Superior temporal gyrus (tissue), 1 donor: ENCODE data around the gene RNASET2.
A peak's percentile ranks its signal among the peaks of the same experiment; 100 is the strongest.

Experiments used
- DNase-seq: peaks from one replicate; pipeline ENCODE4 v3.0.0-alpha.2; 2016; ENCODE audit errors: extremely low spot score

Gene RNASET2, protein sequence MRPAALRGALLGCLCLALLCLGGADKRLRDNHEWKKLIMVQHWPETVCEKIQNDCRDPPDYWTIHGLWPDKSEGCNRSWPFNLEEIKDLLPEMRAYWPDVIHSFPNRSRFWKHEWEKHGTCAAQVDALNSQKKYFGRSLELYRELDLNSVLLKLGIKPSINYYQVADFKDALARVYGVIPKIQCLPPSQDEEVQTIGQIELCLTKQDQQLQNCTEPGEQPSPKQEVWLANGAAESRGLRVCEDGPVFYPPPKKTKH

DNA sequence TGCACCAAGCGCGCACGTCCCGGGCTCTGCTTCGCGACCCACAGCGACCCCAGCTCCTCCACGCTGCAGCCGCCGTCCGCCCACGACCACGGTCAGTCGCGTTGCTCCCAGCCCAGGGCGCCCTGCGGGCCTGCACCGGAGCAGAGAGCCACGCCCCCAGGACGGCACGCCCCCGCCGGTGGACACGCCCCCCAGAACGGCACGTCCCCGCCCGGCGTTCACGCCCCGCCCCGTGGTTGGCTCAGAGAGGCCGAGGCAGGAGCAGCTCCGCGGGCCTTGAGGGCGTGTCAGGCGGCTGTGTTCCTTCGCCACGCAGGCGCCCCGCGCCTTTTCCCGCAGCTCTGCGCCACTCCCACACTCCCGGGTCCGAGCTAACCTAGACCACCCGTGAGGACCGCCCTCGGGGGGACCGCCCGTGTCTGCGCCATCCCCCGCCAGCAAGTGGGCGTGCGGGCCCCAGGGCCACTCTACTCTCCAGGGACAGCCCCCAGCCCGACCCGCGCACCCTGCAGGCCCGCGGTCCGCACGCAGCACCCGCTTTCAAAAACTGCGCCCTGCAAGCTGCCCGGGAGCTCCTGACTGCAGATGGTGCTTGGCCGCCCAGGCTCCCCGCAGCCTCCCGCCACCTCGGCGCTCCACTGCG, at the start of gene RNASET2:
Gene RNASET2 (minus strand): TSS at position 107 of the 643 bp plus-strand sequence. CDS start 368 bp downstream, outside the sequence.
- peak; percentile 80 for DNase-seq

DNA sequence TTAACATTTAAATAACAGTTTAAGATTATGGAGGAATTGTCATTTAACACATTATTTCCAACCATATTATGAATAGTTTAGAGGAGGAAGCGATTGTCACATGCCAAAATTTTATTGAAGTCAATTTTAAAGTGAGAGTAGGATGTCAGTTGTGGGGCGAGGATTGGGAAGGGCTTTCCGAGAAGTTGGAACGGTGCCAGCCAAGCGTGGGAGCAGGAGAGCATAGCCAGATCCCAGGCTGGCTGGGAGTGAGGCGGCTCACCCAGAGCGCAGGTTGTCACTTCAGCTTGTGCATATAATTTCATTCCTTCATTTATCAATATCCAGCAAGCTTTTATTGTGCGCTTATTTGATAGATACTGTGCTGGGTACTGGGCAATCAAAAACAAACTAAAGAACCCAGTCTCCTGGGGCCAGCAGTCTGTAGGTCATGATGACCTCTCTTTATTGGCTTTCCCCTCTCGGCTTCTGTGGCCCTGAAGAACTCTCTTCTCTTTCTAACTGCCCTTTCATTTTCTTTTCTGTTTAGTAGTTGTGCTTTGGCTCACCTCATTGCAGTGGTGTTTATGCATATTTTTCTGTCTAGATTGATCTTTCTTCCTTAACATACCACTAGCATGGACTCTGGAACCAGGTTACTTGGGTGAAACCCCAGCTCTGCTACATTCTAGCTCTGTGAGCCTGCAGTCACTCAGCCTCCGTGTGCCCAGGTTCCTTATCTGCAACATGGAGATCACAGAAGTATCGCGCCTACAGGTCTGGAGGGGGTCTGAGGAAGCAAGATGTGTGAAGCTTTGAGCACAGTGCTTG, 49.2 kb upstream of the RNASET2 start:
- DNase-seq, result no peak

DNA sequence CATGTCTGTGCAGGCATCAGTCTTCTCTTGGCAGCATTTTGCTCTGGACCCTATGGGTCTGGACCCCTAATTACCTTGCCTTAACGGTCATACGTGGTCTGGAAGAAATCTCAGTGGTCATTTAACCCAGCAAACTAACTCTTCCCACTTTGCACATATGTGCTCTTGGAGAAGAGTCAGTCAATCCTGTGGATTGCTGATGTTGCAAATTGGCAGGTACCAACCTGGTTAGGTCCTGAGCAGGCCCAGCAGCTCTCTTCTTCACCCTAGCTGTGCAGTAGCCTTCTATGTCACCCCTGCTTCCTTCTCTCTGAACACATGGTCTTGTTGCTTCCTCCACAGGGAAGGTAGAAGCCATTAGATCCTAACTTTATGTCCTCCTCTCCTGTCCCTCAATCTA, 44.4 kb upstream of the RNASET2 start:
- DNase-seq, result no peak

DNA sequence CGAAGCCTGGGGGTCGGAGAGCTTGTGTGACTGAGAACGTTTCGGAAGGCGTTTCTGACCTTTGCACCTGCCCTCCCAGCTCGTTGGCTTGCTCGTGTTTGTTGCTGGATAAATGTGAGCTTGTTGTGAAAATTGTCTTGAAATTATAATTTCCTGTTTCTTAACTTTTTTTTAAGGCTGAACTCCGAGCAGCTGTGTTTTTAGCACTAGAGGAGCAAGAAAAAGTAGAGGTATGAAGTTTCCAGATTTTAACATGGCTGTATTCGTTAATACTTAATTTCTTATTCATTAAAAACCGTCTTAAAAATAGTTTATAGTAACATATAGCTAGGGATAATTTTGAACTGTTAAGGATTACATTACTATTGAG, 43.5 kb upstream of the RNASET2 start:
- DNase-seq, result no peak

DNA sequence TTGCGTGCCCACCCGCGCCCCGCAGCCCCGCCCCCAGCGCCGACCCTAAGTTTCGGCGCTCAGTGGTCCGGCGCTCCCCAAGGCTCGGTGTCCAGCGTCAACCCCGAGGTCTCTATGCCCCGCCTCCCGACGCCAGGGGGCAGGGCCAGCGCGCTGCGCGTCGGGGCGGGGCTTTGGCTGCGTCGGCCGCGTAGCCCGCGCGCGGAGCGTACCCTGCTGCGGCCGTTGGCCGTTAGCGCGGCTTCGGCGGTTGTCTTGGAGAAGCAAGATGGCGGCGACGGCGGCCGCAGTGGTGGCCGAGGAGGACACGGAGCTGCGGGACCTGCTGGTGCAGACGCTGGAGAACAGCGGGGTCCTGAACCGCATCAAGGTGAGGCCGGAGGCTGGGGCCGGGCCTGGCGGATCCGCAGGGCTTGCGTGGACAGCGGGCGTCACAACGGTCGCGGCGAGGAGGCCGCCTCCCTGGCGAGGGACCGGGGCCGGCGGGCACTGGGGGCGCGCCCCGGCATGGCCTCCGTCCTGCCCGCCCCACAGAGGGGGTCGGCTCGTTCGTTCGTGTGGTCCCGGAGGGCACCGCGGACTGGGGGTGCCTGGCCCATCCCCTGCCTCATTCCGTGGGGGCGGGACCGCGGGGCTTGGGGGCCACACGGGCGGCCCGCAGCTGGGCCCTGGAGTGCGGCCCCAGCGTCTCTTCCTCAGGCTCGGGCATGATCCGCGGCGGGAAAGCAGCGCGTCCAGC, 43.0 kb upstream of the RNASET2 start, which contains the start of gene CEP43:
Gene CEP43 (plus strand): TSS at position 253 of the 739 bp plus-strand sequence. CDS start 16 bp downstream, at position 269.
- DNase-seq, result peak; percentile 94

DNA sequence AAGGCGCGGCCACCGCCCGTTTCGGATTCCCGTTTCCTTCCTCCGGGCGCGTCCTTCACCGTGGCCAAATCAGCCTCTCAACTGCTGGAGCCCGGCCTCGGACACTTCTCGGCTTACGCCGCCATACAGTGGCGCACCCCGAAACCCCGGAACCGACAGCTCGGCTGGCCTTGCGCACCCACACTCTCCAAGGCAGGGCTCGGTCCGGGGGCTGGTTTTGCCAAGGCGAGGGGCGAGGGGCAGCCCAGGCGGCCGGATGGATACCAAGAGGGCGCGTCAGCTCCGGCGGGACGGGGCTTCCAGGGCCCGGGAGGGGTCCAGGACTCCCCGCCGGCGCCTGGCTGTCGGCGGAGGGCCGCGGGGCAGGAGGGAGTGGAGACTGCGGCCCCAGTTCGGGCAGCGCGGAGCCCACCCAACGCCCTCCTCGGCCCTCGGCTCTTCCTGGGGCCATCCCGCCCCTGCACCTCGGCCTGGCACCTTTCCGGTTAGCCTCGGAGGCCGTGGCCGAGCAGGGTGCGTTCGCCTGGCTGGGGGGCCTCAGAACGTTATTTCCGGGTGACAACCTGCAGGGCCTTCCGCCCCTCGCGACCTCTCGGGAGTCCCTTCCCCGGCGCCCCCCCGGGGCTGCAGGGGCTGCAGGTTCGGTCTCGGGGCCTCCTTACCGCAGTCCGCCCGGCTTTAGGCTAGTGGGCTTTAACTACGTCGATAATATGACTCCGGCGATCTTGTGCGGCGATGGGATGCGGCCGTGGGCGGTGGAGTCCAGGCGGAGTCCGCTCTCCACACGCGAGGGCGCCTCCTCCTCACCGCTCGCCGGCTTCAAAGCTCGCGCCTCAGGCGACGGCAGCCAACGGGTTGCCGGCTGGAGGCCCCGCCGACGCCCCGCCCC, 42.1 kb upstream of the RNASET2 start:
- DNase-seq, result no peak

DNA sequence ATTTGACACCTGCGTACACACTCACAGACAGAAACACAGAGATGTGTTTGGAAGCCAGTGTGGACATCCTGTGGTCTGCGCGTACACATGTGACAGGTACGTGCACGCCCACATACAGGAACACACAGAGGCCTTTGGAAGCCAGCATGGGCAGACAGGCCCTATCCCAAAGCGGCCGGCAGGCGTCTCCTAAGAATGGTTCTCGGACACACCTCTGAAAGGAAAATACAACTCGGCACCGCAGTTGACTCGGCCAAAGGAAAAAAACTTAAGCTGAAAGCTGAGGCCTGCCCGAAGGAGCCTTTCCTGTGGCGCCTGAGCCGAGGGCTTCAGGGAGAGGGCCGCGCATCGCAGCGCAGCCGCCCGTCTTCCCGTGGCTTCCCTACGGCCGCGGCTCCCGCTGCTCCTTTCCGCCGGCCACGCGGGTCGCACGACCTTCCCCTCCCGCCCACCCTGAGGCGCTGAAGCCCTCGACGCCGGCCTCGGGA, 41.5 kb upstream of the RNASET2 start:
- DNase-seq, result peak; percentile 53

DNA sequence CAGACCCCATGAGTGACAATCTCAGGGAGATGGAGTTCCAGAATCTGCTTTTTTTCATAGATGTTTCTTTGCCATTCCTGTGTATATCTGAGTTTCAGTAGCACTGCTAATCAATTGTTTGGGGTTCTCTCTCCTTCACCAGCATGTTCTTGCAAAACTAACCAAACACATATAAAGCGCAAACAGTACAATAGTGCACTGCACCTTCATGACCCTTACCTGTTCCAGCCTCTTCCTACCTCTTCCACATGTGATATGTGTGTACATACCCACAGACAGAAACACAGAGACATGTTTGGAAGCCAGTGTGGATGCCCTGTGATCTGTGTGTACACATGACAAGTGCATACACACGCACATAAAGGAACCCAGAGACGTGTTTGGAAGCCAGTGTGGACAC, 41.0 kb upstream of the RNASET2 start:
- no peak for DNase-seq

DNA sequence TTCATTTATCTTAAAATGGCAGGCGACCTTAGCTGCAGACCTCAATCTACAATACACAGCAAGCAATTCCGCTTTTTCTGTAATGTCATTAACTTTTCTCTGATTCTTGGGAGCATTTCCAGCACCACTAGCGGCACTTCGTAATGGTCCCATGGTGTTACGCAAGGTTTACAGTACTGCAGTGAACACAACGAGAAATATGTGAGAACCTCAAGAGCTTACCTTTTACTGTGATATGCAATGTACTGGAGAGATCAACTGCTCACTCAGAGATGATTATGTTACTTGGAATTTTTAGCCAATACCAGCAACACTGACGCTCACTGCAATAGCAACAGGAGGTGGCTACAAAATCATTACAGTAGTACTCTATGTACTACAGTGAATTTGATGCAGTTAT, 40.1 kb upstream of the RNASET2 start:
- DNase-seq, result no peak

DNA sequence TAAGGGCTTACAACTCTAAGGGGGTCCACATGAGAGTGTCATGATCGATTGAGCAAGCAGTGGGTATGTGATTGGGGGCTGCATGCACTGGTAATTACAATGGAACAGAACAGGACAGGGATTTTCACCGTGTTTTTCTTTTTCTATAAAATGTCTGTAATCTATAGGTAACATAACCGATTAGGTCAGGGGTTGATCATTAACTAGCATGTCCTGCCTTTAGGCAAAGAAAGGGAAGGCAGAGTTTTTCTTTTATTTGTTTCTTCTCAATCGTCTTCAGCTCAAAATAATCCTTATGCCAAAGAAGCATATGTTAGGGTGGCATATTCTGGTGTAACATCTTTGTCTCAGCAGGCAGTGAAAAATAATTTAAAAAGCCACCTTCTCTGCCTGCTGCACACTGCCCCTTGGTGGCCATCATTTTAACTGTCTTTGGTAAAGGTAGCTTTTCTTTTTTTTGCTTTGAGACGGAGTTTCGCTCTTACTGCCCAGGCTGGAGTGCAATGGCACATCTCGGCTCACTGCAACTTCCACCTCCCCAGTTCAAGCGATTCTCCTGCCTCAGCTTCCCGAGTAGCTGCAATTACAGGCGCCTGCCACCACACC, 33.2 kb upstream of the RNASET2 start:
- peak; percentile 76 for DNase-seq

DNA sequence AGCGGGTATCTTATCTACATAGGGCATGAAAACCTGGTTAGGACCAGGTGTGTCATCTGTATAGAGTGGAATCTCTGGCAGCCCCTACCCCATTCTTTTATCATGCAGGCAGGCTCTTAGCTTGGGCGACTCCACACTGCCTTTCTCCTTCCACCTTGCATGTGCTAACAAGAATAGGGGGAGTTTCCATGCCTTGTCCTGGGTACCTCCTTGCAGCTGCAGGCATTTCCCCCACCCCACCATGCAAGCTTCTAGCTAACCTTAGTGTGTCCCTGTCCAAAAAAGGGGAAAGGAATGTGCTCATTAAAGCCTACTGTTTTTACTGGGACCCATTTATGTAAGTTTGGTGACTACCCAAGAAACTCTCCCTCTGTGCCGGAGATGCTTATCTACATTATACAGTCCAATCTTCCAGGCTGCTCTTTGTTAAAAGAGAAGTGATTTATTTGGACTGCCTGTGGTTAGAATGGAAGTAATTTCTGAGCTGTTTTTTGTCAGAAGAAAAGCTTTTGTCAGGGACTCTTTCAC, 32.4 kb upstream of the RNASET2 start:
- DNase-seq, result no peak

DNA sequence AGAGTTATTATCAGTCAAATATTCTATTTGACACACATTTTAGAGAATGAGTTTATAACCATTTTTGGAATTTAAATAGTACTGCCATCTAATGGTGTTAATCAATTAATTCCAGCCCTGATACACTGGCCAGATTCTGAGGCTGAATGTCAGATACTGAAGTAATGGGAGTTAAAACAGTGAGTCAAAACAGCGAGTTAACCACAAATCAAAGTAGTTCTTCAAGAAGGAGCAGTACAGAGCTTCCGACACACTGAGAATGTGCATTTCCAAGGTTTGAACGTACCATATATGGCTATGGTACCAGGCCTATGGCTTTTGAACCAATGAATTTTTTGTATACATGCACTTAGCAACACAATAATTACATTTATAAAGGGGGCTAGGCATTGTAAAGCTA, 31.6 kb upstream of the RNASET2 start:
- DNase-seq, result no peak

DNA sequence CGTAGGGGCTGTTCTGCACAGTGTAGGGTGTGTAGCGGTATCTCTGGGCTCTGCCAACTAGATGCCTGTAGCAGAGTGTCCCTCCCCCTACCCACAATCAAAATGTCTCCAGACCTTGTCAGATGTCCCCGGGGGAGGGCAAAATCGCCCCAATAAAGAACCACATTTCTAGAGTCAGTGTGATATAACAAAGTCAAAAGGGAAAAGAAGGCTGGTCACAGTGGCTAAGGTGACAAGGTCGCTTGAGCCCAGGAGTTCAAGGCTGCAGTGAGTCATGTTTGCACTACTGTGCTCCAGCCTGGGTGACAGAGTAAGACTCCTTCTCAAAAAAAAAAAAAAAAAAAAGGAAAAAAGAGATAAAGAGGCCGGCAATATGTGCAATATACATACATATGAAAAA, 31.1 kb upstream of the RNASET2 start:
- DNase-seq, result no peak

DNA sequence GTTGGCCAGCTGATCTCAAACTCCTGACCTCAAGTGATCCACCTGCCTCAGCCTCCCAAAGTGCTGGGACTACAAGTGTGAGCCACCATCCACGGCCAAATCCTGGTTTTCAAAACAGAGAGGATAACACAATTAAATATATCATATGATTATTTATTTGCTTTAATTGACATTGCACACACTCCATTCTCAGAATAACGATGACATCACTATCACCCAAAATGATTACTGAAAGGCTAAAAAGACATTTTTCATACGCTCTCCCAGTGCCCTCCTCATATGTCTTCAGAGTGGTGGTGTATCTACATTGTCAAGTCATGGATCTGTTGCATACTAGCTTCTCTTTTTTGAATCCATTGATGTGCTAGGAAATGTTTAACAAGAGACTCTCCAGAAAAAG, 24.4 kb upstream of the RNASET2 start:
- no peak for DNase-seq

DNA sequence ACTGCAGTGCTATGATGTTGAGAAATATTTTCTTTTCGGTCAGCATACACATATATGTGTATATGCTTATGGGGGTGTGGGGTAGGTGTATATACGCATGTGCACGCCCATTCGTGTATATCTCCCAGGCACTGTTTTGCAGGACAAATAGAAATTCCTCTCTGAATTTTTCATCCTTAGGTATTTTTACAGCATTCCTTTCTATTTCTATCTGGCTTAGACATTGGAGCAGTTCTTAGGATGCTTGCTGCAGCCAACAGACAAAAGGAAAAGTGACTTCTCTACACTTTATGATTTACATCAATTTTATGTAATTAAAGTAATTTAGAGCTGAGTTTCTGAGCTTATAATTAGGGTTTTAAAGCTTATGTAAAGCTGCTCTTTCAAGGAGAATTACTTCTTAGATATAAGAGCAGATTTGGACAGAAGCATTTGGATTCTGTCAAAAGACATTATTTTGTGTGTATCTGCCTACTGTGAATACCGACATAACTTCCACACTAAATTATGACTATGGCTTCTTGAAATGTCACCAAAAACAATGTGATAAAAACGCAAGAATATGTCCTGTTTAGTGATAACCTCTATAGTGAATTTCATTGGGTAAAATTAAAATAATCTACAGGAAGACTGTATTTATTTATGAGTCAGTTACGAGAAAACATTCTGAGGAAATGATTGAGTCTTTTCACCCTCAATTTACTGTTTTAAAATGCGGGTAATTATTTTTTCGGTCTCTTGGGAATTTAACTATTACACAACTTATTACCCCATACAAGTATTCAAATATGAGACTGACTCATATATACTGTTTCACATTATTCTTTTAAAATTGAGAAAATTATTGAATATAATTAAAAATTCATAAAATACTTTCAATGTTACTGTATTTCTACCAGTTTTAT, 21.5 kb upstream of the RNASET2 start:
- no peak for DNase-seq

DNA sequence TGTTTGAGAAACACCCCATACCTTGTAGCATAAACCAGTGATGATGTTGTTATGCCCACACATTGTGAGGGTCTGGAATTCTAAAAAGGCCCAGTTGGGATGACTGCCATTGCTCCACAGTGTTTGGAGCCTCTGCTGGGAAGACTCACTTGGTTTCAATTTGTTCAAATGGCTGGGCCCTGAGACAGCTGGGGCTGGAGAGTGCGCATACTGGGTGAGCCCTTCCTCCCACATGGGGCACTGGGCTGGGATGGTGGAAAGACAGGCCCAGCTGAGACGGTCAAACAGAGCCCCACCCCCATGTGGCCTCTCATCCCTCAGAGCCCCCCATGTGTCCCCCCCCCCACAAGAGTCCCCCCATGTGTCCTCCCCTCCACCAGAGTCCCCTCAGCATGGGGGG, 20.3 kb upstream of the RNASET2 start:
- no peak for DNase-seq

DNA sequence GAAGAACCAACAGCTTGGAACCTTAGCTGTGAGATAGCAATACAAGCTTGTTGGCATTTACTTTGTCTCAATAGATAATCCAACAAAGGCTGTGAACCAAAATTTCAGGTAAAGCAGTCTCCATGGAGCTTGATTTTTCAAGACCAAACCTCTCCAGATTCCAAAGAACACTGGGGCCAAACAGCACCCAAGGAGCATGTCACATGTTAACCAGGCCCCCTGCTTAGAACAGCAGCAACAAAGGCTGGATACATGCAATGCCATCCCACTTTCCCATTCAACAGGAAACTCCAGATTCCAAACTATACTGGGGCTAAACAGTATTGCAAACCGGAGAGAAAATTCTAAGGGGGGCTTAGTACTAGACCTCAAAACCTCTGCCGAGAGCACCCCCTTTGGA, 15.8 kb upstream of the RNASET2 start:
- no peak for DNase-seq

DNA sequence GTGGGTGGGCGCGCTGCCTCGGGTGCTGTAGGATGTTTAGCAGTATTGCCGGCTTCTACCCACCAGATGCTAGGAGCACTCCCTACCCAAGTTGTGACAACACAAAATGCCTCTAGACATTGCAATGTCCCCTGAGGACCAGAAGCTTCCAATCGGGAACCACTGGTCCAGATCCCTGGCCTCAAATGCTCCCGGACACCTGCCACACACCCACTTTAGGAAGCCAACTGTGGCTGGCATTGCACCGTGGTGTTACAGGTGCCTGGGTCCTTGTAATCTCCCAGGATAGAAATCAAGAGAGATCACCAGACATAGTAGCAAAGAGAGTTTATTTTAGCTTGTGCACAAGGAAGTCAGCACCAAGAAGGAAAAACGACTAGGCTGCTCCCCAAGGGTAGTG, 14.9 kb upstream of the RNASET2 start:
- no peak for DNase-seq

DNA sequence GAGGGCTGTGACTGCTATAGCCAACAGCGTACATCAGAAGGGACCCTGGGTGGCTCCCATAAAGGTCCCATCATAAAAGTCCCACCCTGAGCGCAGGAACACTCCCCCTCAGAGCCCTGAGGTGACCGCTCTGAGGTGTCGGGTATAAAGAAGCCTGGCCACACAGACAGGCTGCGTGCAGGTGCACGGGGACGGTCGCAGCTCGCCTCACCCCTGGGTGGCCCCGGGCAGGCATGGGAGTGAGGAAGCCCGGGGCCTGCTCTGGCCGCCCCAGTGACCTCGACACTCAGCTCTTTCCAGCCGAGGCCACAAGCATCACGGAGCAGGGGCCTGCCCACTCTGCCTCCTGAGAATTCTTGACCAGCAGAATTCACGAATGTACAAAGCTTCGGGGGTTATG, 14.4 kb upstream of the RNASET2 start:
- no peak for DNase-seq
